ENCODE results near the gene DNAI2.
A peak's percentile ranks its signal among the peaks of the same experiment; 100 is the strongest.
"Not testable (repeated sequence)": the region's sequence is repeated elsewhere in the genome, so short reads cannot be mapped to it uniquely, and the experiment has no call there.

The DNAI2 gene

DNA sequence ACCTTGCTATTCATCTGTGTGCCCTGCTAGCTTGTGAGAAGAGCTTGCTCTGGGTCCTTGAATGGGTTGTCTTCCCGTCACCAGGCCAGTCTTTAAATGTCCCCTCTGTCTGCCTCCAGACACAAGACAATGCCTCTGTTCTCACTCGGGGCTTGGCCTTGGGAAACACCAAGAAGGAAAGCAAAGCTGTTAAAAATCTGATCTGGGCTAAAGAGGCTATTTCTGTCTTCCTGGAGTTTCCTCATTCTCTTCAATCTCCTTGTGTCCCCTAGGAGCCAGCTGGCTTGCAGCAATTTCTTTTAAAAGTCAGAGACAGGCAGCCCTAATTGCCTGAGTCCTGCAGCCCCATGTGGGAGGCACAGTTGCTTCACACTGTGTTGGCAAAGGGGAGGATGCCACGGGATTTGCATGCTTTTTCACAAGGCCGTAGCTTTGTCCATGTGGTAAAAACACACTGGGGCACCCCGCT is 2.5 kb downstream of the DNAI2 start:
- no peak for DNase-seq

- DNase-seq, result no peak
Observed at GRCh38 chr17:74277935-74278334, 3.9 kb downstream of the DNAI2 start.

GRCh38 chr17:74279617-74280016 is 5.6 kb downstream of the DNAI2 start:
- not testable (repeated sequence) for DNase-seq

DNA sequence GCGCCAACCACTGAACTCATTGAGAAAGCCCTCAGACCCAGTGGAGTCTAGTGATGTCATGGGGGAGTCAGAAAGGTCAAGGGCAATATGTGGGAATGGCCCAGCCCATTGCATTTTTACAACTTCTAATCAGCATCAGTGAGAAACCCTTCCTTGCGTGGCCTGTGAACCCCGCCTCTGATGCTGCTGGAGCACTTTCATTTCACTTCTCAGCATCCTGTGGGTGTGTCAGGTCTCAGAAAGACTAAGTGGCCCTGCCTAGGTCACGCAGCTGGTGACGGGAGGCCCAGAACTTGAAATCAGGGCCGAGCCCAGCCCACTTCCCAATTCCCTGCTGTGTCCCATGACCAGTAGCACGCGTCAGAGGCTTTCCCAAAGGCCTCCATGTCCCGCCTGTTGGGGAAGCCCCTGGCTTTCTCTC is 6.1 kb downstream of the DNAI2 start:
- no peak for DNase-seq

GRCh38 chr17:74281799-74282198 is 7.8 kb downstream of the DNAI2 start:
- DNase-seq, result no peak

GRCh38 chr17:74282274-74282586 is 8.2 kb downstream of the DNAI2 start:
- DNase-seq, result not testable (repeated sequence)

GRCh38 chr17:74282587-74283370 is 8.7 kb downstream of the DNAI2 start:
- no peak for DNase-seq

GRCh38 chr17:74283371-74283673 is 9.3 kb downstream of the DNAI2 start:
- no peak for DNase-seq

- no peak for DNase-seq
Observed at GRCh38 chr17:74287031-74287602, 13.1 kb downstream of the DNAI2 start.

DNA sequence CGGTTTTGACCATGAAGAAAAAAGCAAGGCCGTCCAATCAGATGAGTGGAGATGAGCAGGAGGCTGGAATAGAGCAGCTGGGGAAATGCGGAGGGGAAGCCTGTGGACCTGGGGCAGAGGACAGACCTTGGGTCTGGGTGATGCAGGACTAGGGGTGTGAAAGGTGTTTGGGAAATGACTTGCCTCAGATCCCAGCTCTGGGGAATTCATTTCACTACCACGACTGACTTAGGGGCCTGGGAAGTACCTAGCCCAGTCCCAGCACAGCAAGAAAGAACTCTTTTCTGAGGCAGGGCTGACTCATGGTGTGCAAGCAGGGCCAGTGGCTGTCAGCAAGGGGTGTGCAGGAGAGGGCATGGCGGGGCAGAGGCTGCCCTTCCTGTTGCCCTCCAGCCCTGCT is 14.8 kb downstream of the DNAI2 start:
- no peak for DNase-seq

DNA sequence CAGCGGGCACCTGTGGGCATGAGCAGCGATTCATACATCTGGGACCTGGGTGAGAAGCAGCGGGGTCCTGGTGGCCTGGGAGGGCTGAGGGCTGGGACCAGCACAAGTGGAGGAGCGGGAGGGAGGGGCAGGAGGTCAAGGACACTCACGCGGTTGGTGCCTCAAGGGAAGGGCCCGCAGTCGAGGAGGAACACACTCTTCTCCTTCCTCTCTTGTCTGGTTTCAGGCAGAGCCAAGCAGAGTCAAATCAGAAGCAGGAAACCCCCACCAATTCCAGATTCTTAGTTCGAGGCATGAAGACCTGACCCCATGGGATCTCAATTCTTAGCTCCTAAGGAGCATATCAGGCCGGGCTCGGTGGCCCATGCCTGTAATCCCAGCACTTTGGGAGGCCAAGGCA is 15.7 kb downstream of the DNAI2 start:
- DNase-seq, result no peak

DNA sequence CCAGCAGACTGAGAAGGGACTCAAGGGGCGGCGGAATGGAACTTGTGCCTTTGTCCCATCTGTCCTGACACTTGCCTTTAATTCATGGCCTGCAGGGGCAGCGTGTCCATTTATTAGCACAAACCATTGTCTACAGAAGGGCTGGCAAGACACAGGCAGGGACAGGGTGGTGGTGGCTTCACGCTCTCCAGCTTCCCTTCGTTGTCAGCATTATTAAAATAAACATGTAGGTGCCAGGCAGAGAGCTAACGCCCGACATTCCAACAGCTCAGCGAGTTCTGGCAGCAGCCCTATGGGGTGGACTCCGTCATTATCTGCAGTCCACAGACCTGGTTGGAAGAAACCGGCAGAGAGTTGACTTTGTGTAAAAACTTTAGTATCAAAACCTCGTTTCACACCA is 16.3 kb downstream of the DNAI2 start:
- no peak for DNase-seq

DNA sequence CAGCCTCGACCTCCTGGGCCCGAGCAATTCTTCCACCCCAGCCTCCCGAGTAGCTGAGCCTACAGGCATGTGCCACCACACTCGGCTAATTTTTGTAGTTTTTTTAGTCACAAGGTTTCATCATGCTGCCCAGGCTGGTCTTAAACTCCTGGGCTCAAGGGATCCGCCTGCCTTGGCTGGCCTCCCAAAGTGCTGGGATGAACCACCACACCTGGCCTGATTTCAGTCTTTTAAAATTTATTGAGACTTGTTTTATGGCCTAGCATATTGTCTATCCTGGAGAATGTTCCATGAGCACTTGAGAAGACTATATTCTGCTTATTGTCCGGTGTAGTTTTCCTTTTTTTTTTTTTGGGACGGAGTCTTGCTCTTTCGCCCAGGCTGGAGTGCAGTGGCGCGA is 18.5 kb downstream of the DNAI2 start:
- no peak for DNase-seq

DNA sequence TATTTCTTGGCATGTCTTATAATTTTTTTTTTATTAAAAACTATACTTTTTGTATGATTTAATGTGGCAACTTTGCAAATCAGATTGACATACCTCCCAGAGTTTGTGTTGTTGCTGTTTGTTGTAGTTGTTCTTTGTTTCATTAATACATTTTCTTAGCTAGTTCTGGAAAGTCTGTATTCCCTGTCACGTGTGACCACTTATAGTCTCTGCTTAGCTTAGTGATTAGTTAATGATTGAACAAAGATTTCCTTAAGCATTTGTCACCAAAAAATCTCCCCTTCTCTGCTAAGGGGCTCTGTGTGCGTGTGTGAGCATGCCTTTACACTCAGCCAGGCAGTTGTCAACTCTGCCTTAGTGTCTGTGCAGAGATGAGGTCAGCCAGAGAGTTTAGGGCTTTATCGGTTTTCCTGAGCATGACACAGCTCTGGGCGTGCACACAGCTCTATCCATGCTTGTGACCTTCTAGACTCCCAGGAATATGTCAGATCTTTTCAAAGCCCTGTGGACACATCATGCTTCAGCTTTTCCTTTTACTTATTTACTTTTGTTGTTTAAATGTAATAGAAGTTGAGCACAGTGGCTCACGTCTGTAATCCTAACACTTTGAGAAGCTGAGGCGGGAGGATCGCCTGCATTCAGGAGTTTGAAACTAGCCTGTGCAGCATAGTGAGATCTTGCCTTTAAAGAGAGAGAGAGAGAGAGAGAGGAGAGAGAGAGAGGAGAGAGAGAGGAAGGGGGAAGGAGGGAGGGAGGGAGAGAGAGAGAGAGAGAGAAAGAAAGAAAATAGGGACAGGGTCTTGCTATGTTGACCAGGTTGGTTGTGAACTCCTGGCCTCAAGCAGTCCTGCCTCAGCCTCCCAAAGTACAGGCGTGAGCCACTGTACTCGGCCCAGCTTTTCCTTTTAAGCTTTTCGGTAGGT is 21.9 kb downstream of the DNAI2 start:
- DNase-seq, result no peak

- DNase-seq, result peak; percentile 43
Observed at GRCh38 chr17:74296548-74296936, 22.5 kb downstream of the DNAI2 start.

GRCh38 chr17:74297941-74298340 is 23.9 kb downstream of the DNAI2 start:
- DNase-seq, result no peak

- no peak for DNase-seq
Observed at GRCh38 chr17:74298778-74299177, 24.7 kb downstream of the DNAI2 start.

- no peak for DNase-seq
Observed at GRCh38 chr17:74299226-74300009, 25.4 kb downstream of the DNAI2 start.

GRCh38 chr17:74303305-74303704 is 29.3 kb downstream of the DNAI2 start:
- DNase-seq, result no peak

- DNase-seq, result no peak
Observed at GRCh38 chr17:74304184-74304583, 30.1 kb downstream of the DNAI2 start.

DNA sequence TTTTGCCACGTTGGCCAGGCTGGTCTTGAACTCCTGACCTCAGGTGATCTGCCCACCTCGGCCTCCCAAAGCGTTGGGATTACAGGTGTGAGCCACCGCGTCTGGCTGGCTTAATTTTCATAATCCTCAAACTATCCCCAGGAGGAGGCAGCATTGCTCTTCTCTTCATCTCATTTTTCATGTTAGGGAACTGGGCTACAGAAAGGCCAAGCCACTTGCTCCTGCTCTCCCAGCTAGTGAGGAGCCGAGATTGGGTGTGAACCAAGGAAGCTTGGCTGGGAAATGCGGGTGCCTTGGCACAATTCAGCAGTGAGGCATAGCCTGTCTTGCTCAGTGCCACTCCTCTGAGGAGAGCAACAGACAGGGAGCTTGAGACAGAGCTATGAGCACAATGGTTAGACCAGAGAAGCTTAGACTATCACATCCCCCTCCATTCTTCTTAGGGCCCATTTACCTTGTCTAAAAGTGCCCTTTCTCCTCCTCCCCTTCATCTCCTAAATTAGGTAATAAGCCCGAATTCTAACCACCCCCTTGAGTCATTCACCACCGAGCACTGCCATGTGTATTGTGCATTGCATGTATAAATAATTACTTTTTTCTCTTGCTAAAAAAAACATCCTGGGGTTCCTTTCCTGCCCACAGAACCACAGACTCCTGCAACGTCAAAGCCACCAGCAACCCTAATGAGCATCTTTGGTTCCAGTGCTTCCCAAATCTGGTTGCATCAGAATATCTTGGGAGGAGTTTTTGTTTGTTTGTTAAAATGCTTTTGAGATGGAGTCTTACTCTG is 32.0 kb downstream of the DNAI2 start:
- no peak for DNase-seq
